Urinary bladder (tissue), 4 donors: ENCODE results near the gene CCP110. TPM values are rescaled to one million over a fixed set of nuclear protein-coding genes. Genes with fewer than 3 reads are reported as not detected.

Experiments used
- DNase-seq: peaks from one replicate; pipeline ENCODE4 v3.0.0-alpha.2; 2015; ENCODE audit errors: extremely low spot score
- H3K27ac ChIP-seq: one replicate; pipeline ENCODE4 v1.5.1; 2013; ENCODE audit warnings: low read depth, mild to moderate bottlenecking, moderate library complexity
- H3K36me3 ChIP-seq: one replicate; pipeline ENCODE4 v1.6.1; 2013; ENCODE audit warnings: mild to moderate bottlenecking, moderate library complexity; ENCODE audit not compliant: insufficient read depth
- H3K4me1 ChIP-seq: one replicate; pipeline ENCODE4 v1.6.1; 2013; ENCODE audit warnings: mild to moderate bottlenecking, moderate library complexity; ENCODE audit not compliant: insufficient read depth
- H3K4me3 ChIP-seq: one replicate; pipeline ENCODE4 v1.5.1; 2013; ENCODE audit warnings: low read depth, low read length
- WGBS: extraction: QIAGEN DNeasy Blood & Tissue Kit; methylation state at CpG from one replicate; pipeline ENCODE4 v1.1.7; 2013; 5-methylcytosine and 5-hydroxymethylcytosine counted together
- polyA plus RNA-seq: library from polyadenylated mRNA; stranded (reverse); fragments of 200-250 nt; gene quantifications from one replicate; pipeline ENCODE4 v1.2.3, GENCODE V29; 2013
- total RNA-seq: library from RNA; depleted of rRNA; stranded (reverse); fragments of >200 nt; gene quantifications from one replicate; pipeline ENCODE4 v1.2.3, GENCODE V29; 2014
- donor health status: healthy with polysubstance abuse.
- donor health status: healthy.

CCP110 gene
- total and polyA plus RNA-seq, 2 donors, result 9.6 to 61.5 TPM

DNA sequence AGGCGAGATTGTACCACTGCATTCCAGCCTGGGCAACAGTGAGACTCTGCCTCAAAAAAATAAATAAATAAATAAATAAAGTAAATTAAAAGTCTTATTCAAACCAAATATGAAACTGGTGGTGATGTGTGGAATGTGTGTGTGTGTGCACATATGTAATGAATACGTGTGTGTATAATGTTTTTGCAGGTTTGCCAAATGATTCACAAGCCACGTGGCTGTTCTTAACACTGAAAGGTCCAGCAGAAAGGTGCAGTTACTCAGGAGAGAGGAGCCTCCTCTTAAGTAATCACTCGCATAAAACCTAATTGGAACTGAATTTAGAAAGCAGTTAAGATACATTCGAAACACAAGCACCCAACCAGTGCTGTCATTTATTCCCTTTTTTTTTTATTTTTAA, 24.7 kb upstream of the CCP110 start:
- DNase-seq, result no peak
- WGBS, result 72% methylated on average over 5 of the region's 5 CpGs
- Histone ChIP-seq H3K4me3 (no peak overlapping the region), H3K4me1 (no peaks in the 10 kb centered on the region), H3K27ac (no peak overlapping the region), H3K36me3 (no peaks in the 10 kb centered on the region)

GRCh38 chr16:19499481-19499880, 24.3 kb upstream of the CCP110 start:
- no peak for DNase-seq
- WGBS, result 94% methylated on average over 3 of the region's 3 CpGs
- H3K36me3 ChIP-seq, result no peaks in the 10 kb centered on the region

DNA sequence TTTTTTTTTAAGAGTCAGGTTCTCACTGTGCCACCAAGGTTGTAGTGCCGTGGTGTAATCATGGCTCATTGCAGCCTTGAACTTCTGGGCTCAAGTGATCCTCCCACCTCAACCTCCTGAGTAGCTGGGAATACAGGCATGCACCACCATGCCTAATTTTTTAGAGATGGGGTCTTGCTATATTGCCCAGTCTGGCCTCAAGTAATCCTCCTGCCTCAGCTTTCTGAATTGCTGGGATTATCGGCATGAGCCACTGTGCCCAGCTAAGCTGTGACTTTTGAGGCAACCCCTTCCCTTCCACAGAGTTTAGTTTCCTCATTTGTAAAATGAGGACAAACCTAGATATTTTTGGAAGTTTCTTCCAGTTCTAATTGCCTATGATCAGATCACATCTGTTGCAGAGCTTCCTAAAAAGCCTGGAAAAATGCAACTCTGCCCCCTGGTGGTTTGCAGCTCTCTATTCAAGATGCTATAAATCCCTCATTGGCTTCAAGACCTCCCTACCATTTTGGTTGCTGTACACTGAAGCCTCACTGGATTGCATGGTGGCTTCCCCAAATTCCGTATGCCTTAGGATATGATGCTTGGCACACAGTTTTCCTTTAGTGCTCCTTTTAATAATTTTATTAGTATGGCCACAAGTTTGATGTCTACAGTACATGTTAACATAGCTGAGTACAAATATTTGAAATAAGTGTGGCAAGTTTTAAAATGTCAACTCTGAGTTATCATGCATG, 21.2 kb upstream of the CCP110 start:
- WGBS, result 93% methylated on average over 3 of the region's 3 CpGs

More at GRCh38 chr16:19499481-19499880, 24.3 kb upstream of the CCP110 start:
- Histone ChIP-seq H3K4me3 (no peak overlapping the region), H3K27ac (no peak overlapping the region), H3K4me1 (no peaks in the 10 kb centered on the region)

GRCh38 chr16:19503461-19504075, 20.2 kb upstream of the CCP110 start:
- WGBS, result 93% methylated on average over 5 of the region's 5 CpGs

More for the DNA sequence above, 21.2 kb upstream of the CCP110 start:
- peaks cover 1% of the 10 kb centered on the region for H3K36me3 ChIP-seq
- no peak overlapping the region for H3K27ac ChIP-seq
- no peak overlapping the region for H3K4me3 ChIP-seq
- DNase-seq, result no peak
- H3K4me1 ChIP-seq, result no peaks in the 10 kb centered on the region

DNA sequence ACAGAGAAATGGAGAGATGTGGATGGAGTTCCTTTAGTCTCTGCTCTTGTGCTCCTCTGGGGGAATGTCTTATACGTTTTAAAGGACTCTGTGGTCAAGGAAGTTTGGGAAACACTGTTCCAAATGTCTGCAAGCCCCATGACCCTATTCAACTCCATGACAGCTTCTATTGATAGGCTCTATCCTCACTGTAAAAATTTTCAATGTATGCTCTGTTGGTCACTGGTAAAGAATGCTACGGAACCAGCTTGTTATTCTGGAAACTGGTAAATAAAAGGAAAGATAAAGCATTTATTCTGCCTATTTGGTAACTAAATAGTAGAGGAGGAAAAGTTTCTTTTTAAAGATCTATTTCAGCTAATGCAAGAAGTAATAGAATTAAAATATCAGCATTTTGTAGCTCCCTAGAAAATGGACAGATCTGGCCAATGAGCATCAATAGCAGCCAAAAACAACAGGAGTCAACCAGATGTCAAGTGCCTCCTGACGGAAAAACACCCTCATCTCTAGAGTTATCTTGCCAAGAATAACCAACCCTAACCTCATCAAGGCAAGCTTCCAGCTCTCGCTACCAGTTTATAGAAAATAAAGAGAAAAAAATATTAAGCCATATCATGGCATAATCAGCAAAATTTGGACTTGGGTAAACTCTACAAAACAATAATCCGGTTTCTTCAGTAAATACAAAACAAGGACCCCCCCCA, 18.0 kb upstream of the CCP110 start:
- DNase-seq, result no peak
- Histone ChIP-seq H3K36me3 (peaks cover 1% of the 10 kb centered on the region), H3K27ac (no peak overlapping the region), H3K4me3 (no peak overlapping the region), H3K4me1 (no peaks in the 10 kb centered on the region)
- WGBS, result 72% methylated on average over 5 of the region's 5 CpGs

More at GRCh38 chr16:19503461-19504075, 20.2 kb upstream of the CCP110 start:
- Histone ChIP-seq H3K4me3 (no peak overlapping the region), H3K27ac (no peak overlapping the region), H3K4me1 (no peaks in the 10 kb centered on the region), H3K36me3 (peaks cover 1% of the 10 kb centered on the region)
- DNase-seq, result no peak

GRCh38 chr16:19506965-19507364, 16.8 kb upstream of the CCP110 start:
- WGBS, result 87% methylated on average over 4 of the region's 4 CpGs
- no peak overlapping the region for H3K27ac ChIP-seq
- no peaks in the 10 kb centered on the region for H3K4me1 ChIP-seq
- no peak for DNase-seq
- H3K36me3 ChIP-seq, result peaks cover 1% of the 10 kb centered on the region
- no peak overlapping the region for H3K4me3 ChIP-seq

- no peak for DNase-seq
- H3K27ac ChIP-seq, result no peak overlapping the region
- H3K4me3 ChIP-seq, result no peak overlapping the region
- peaks cover 1% of the 10 kb centered on the region for H3K36me3 ChIP-seq
- H3K4me1 ChIP-seq, result no peaks in the 10 kb centered on the region
- 96% methylated on average over 2 of the region's 2 CpGs for WGBS
These were observed 15.9 kb upstream of the CCP110 start for GRCh38 chr16:19507867-19508266.

DNA sequence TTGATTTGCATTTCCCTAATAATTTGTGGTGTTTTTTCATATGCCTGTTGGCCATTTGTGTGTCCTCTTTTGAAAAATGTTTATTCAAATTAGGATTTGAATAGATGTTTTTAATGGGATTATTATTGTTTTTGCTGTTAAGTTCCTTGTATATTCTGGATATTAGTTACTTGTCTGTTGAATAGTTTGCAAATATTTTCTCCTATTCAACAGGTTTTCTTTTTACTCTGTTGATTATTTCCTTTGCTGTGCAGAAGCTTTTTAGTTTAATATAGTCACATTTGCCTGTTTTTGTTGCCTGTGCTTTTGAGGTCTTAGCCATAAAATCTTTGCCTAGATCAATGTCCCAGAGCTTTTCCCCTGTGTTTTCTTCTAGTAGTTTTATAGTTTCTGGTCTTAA, 11.4 kb upstream of the CCP110 start:
- Histone ChIP-seq H3K4me3 (no peak overlapping the region), H3K36me3 (no peaks in the 10 kb centered on the region), H3K4me1 (no peaks in the 10 kb centered on the region), H3K27ac (no peak overlapping the region)
- no peak for DNase-seq

GRCh38 chr16:19513377-19514053, 10.2 kb upstream of the CCP110 start:
- Histone ChIP-seq H3K4me1 (no peaks in the 10 kb centered on the region), H3K4me3 (no peak overlapping the region), H3K27ac (no peak overlapping the region), H3K36me3 (no peaks in the 10 kb centered on the region)
- 87% methylated on average over 4 of the region's 4 CpGs for WGBS
- no peak for DNase-seq

- Histone ChIP-seq H3K36me3 (no peaks in the 10 kb centered on the region), H3K4me1 (no peaks in the 10 kb centered on the region)
- WGBS, result 93% methylated on average over 2 of the region's 2 CpGs
These were observed 8.0 kb upstream of the CCP110 start for GRCh38 chr16:19515757-19516156.

GRCh38 chr16:19517424-19518089, 6.2 kb upstream of the CCP110 start:
- no peaks in the 10 kb centered on the region for H3K36me3 ChIP-seq
- no peaks in the 10 kb centered on the region for H3K4me1 ChIP-seq
- H3K4me3 ChIP-seq, result no peak overlapping the region
- no peak for DNase-seq
- no peak overlapping the region for H3K27ac ChIP-seq
- 71% methylated on average over 8 of the region's 8 CpGs for WGBS

More at GRCh38 chr16:19515757-19516156, 8.0 kb upstream of the CCP110 start:
- H3K27ac ChIP-seq, result no peak overlapping the region
- H3K4me3 ChIP-seq, result no peak overlapping the region
- no peak for DNase-seq

GRCh38 chr16:19518388-19518787, 5.4 kb upstream of the CCP110 start:
- H3K36me3 ChIP-seq, result no peaks in the 10 kb centered on the region
- no peak overlapping the region for H3K4me3 ChIP-seq
- DNase-seq, result no peak
- 61% methylated on average over 2 of the region's 2 CpGs for WGBS
- no peaks in the 10 kb centered on the region for H3K4me1 ChIP-seq
- H3K27ac ChIP-seq, result no peak overlapping the region

- no peaks in the 10 kb centered on the region for H3K36me3 ChIP-seq
- peak overlapping the region; percentile 16 for H3K27ac ChIP-seq
- H3K4me3 ChIP-seq, result peak overlapping the region; percentile 71
- H3K4me1 ChIP-seq, result no peaks in the 10 kb centered on the region
- 6% methylated on average over 8 of the region's 8 CpGs for WGBS
- no peak for DNase-seq
These were observed 2.8 kb upstream of the CCP110 start for GRCh38 chr16:19520861-19521331.
